ENCODE measurements around the gene ACADL.

GRCh38 chr2:210167227-210167626 is 58.0 kb downstream of the ACADL start:
- no peak for TF ChIP-seq GATA2 (IDR thresholded peaks at IDR 0.05; ENCODE audit: low read depth, low read length)
- no peak for TF ChIP-seq GATA3 (IDR thresholded peaks at IDR 0.05; ENCODE audit: low read depth, low read length)

All from SH-SY5Y (cell line).